ENCODE results near the gene NEU4. TPM values are rescaled to one million over a fixed set of nuclear protein-coding genes. Genes with fewer than 3 reads are reported as not detected.

NEU4 gene
- total and polyA plus RNA-seq, 9 of the 15 experiments (the other 6 are each of a cell fraction or from before 2014, with no cell fraction given), result 0.01 to 0.40 TPM; not detected in 7

- TF ChIP-seq FOXO4 (CRISPR knock-in tag; IDR thresholded peaks at IDR 0.05), result no peak
- no peak for TF ChIP-seq TAF9B (IDR thresholded peaks at IDR 0.05; ENCODE audit: partially characterized antibody)
- peak; percentile 92 for TF ChIP-seq PTBP1 (IDR thresholded peaks at IDR 0.05; ENCODE audit: low read depth, low read length)
- TF ChIP-seq HDAC8 (tag; IDR thresholded peaks at IDR 0.05), result no peak
- no peak for TF ChIP-seq IRF9 (tag; IDR thresholded peaks at IDR 0.05)
- TF ChIP-seq SIRT6 (IDR thresholded peaks at IDR 0.05; ENCODE audit: low read depth, low read length), result no peak
- TF ChIP-seq TEAD2 (tag; IDR thresholded peaks at IDR 0.05), result no peak
- no peak for TF ChIP-seq ZC3H11A (IDR thresholded peaks at IDR 0.05; ENCODE audit: low read depth, low read length)
- no peak for TF ChIP-seq SIN3B (IDR thresholded peaks at IDR 0.05; ENCODE audit: low read depth)
- no peak for TF ChIP-seq TGIF2 (CRISPR knock-in tag; IDR thresholded peaks at IDR 0.05)
- TF ChIP-seq GATAD2B (IDR thresholded peaks at IDR 0.05; ENCODE audit: borderline replicate concordance), result no peak
- TF ChIP-seq XRCC4 (IDR thresholded peaks at IDR 0.05; ENCODE audit: extremely low read depth, insufficient read depth, insufficient read length), result no peak
- no peak for TF ChIP-seq CEBPZ (IDR thresholded peaks at IDR 0.05; ENCODE audit: borderline replicate concordance, low read depth, low read length)
- TF ChIP-seq MTA3 (IDR thresholded peaks at IDR 0.05; ENCODE audit: borderline replicate concordance), result no peak
- TF ChIP-seq SRF (CRISPR knock-in tag; IDR thresholded peaks at IDR 0.05), result no peak
- no peak for TF ChIP-seq NFIC (IDR thresholded peaks at IDR 0.05)
- TF ChIP-seq HMBOX1 (IDR thresholded peaks at IDR 0.05), result no peak
Observed at GRCh38 chr2:241760301-241760771, 48.7 kb upstream of the NEU4 start (continued).

All from K562 (cell line).